ENCODE data around the gene ALOXE3. TPM values are rescaled to one million over a fixed set of nuclear protein-coding genes. Genes with fewer than 3 reads are reported as not detected.
A peak's percentile ranks its signal among the peaks of the same experiment; 100 is the strongest.

The ALOXE3 gene
- polyA plus RNA-seq, 2 of the 4 experiments (the other 2 are of a cell fraction), result 0.35 to 0.40 TPM

DNA sequence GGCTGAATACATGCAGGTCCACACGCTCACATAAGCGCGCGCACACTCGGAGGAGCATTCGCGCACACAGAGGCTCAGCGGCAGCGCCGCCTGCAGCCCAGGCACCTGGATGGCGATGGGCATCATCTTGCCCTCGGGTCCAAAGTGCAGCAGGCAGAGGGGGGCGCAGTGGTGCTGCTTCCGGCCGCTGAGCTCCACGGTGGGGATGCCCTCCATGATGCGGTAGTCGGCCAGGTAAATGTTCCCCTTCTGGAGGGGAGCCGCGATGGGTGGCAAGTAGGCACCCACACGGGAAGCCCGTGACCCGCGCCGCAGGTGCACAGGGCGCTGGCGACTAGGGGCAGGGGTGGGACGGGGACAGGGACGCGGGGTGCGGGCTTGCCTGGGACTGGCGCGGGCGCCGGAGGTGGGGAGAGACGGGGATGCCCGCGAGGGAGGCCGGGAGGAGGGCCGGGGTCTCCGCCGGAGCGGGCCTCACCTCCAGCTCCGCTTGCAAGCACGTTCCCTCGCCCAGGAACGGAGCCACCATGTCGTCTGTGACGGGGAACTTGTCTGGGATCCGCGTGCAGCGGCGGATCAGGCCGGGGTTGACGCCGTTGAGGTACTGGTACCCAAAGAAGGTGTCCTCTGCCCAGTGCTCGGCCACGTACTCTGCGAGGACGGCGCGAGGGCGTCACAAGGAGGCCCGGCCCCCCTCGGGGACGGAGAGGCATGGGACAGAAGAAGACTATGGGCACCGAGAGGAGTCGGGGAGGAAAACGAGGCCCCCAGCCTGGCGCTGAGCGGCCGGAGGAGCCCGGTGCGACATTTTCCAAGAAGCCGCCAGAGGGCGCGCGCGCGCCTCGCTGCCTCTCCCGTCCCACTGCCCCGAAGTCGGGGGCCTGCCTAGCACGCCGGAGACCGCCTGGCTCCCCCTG is 38.8 kb downstream of the ALOXE3 start (continued):
- 0 out of 2 replicates have a peak, but pooled peaks have one; percentile 74 for TF ChIP-seq MYC (IDR thresholded peaks at IDR 0.05; ENCODE audit: borderline replicate concordance, low read length)
- peak; percentile 75; the same call in 1 of the 2 replicates for TF ChIP-seq HOXB13 (CRISPR knock-in tag; IDR thresholded peaks at IDR 0.05; ENCODE audit: low read depth)
- TF ChIP-seq TP53 (CRISPR knock-in tag; IDR thresholded peaks at IDR 0.05), result 0 out of 2 replicates have a peak, but pooled peaks have one; percentile 54
- no peak for TF ChIP-seq CBX8 (IDR thresholded peaks at IDR 0.05)
- TF ChIP-seq POLR2A (IDR thresholded peaks at IDR 0.05; ENCODE audit: low read length), result peak; percentile 54
- TF ChIP-seq CBX2 (IDR thresholded peaks at IDR 0.05; ENCODE audit: borderline replicate concordance, low read depth), result no peak
- TF ChIP-seq, protein P1, sequence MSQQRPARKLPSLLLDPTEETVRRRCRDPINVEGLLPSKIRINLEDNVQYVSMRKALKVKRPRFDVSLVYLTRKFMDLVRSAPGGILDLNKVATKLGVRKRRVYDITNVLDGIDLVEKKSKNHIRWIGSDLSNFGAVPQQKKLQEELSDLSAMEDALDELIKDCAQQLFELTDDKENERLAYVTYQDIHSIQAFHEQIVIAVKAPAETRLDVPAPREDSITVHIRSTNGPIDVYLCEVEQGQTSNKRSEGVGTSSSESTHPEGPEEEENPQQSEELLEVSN (IDR thresholded peaks at IDR 0.05; ENCODE audit: borderline replicate concordance, low read depth), result peak; percentile 68
- TF ChIP-seq EHF (CRISPR knock-in tag; IDR thresholded peaks at IDR 0.05), result no peak
- TF ChIP-seq, protein P2, sequence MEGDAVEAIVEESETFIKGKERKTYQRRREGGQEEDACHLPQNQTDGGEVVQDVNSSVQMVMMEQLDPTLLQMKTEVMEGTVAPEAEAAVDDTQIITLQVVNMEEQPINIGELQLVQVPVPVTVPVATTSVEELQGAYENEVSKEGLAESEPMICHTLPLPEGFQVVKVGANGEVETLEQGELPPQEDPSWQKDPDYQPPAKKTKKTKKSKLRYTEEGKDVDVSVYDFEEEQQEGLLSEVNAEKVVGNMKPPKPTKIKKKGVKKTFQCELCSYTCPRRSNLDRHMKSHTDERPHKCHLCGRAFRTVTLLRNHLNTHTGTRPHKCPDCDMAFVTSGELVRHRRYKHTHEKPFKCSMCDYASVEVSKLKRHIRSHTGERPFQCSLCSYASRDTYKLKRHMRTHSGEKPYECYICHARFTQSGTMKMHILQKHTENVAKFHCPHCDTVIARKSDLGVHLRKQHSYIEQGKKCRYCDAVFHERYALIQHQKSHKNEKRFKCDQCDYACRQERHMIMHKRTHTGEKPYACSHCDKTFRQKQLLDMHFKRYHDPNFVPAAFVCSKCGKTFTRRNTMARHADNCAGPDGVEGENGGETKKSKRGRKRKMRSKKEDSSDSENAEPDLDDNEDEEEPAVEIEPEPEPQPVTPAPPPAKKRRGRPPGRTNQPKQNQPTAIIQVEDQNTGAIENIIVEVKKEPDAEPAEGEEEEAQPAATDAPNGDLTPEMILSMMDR (IDR thresholded peaks at IDR 0.05), result peak; percentile 92
- no peak for TF ChIP-seq ZSCAN20 (CRISPR knock-in tag; IDR thresholded peaks at IDR 0.05)
- peak; percentile 87 for TF ChIP-seq ESRRA (IDR thresholded peaks at IDR 0.05; ENCODE audit: borderline replicate concordance, low read length)
- TF ChIP-seq RAD21 (conservative IDR thresholded peaks at IDR 0.05 in 1 of 2, IDR thresholded peaks at IDR 0.05 in 1 of 2), result peak; percentile 69 to 72
- TF ChIP-seq NR3C1 (IDR thresholded peaks at IDR 0.05), result no peak
- TF ChIP-seq, protein P3, sequence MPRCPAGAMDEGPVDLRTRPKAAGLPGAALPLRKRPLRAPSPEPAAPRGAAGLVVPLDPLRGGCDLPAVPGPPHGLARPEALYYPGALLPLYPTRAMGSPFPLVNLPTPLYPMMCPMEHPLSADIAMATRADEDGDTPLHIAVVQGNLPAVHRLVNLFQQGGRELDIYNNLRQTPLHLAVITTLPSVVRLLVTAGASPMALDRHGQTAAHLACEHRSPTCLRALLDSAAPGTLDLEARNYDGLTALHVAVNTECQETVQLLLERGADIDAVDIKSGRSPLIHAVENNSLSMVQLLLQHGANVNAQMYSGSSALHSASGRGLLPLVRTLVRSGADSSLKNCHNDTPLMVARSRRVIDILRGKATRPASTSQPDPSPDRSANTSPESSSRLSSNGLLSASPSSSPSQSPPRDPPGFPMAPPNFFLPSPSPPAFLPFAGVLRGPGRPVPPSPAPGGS (IDR thresholded peaks at IDR 0.05), result 0 out of 3 replicates have a peak, but pooled peaks have one; percentile 49
- peak; percentile 31; the same call in 1 of the 2 replicates for TF ChIP-seq ZNF302 (CRISPR knock-in tag; IDR thresholded peaks at IDR 0.05)
- peak; percentile 66 for TF ChIP-seq SMC3 (IDR thresholded peaks at IDR 0.05)
- TF ChIP-seq MAZ (IDR thresholded peaks at IDR 0.05; ENCODE audit: borderline replicate concordance, low read depth, low read length), result 0 out of 2 replicates have a peak, but pooled peaks have one; percentile 39
- TF ChIP-seq RFX5 (IDR thresholded peaks at IDR 0.05), result no peak
- TF ChIP-seq, protein P4, sequence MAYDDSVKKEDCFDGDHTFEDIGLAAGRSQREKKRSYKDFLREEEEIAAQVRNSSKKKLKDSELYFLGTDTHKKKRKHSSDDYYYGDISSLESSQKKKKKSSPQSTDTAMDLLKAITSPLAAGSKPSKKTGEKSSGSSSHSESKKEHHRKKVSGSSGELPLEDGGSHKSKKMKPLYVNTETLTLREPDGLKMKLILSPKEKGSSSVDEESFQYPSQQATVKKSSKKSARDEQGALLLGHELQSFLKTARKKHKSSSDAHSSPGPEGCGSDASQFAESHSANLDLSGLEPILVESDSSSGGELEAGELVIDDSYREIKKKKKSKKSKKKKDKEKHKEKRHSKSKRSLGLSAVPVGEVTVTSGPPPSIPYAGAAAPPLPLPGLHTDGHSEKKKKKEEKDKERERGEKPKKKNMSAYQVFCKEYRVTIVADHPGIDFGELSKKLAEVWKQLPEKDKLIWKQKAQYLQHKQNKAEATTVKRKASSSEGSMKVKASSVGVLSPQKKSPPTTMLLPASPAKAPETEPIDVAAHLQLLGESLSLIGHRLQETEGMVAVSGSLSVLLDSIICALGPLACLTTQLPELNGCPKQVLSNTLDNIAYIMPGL (CRISPR knock-in tag; IDR thresholded peaks at IDR 0.05; ENCODE audit: borderline replicate concordance), result peak; percentile 80; the same call in 1 of the 2 replicates
- TF ChIP-seq EHMT2 (IDR thresholded peaks at IDR 0.05; ENCODE audit: low read depth), result no peak
- peak; percentile 36; the same call in 1 of the 2 replicates for TF ChIP-seq PHF8 (IDR thresholded peaks at IDR 0.05; ENCODE audit: borderline replicate concordance, low read depth)

Data from A549 (cell line).